HG03060 (cell line): ENCODE results near the gene WDTC1.

Experiments
- ATAC-seq: cut with Tn5 transposase; IDR thresholded peaks from one replicate; pipeline ENCODE4 v1.9.1; 2021; ENCODE audit warnings: low read depth, moderate number of reproducible peaks; ENCODE audit not compliant: unreplicated experiment

WDTC1 gene

DNA sequence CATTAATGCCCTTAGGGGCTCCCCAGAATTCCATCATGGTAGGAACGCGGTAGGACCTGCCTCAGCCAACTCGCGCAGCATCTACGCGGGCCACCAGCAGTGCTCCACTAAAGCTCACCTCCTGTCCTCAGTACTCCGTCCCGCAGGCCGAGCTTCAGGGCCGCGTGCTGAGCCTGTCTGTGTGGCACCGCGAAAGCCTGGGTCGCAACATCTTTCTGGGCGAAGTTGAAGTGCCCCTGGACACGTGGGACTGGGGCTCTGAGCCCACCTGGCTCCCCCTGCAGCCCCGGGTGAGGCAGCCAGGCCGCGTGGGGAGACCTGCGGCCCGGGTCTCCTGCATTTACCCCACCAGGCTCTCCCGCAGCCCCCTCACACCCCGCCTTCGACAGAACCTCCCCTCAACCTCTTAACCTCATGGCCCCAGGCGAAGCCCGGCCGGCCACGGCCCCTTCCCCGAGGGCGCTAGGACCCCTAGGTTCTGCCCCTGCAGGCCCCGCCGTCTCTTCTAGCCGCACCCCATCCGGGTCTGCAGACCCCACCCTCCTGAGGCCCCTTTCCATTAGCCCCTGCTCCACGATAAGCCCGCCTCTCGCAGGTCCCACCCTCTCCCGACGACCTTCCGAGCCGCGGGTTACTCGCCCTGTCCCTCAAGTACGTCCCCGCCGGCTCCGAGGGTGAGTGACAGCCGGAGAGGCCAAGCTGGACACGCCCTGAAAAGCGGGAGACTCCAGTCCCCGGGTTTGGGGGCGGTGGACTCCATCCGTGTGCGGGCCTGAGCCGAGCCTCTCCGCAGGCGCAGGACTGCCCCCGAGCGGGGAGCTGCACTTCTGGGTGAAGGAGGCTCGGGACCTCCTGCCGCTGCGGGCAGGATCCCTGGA lies 116.5 kb downstream of the WDTC1 start:
- no peak for ATAC-seq

DNA sequence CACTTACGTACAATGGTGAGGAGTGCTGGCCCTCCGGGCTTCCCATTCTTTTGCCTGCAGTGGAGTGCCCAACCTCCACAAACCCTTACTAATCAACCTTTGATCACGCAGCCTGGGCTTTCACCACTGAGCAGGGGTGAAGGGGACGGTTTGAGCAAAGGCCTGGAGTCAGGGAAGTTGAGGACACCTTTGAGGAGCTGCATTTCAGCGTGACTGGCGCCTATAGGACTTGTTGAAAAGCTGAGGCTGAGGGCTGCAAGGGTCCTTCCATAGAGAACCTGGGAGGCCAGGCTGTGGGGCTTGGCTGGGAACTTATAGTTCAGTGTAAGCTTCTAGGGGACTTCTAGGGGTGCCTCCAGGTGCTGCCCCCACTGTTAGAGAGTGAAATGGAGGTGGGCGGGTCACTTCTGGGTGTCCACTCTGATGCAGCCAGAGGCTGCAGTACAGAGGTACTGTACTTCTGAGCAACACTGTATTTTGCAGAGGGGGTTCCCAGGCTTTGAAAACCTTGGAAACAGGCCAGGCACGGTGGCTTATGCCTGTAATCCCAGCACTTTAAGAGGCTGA lies 117.2 kb downstream of the WDTC1 start:
- ATAC-seq: no peak

DNA sequence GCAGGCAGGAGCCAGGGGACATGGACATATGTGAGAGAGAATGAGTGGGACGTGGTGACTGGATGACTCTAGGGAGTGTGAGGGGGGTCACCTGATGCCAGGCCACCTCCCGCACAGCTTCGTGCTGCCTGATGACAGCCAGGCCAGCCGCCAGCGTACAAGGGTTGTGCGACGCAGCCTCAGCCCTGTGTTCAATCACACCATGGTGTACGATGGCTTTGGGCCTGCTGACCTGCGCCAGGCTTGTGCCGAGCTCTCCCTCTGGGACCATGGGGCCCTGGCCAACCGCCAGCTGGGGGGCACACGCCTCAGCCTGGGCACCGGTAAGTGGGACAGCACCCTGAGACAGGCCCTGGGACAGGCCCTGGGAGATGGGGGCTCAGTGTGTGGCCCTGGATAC lies 118.7 kb downstream of the WDTC1 start:
- ATAC-seq: no peak

DNA sequence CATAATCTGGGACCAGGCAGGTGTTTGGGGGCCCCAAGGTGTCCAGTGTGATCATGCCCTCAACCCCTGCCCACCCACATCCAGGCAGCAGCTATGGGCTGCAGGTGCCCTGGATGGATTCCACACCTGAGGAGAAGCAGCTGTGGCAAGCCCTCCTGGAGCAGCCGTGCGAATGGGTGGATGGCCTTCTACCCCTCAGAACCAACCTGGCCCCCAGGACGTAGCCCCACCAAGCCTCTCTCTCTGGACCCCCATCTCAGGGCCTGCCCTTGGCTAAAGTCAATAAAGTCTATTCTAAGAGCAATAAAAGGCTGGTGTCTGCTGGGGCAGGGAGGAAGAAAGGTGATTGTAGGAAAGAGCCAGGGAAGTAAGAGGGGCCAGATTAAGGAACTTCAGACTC lies 119.2 kb downstream of the WDTC1 start:
- no peak for ATAC-seq

DNA sequence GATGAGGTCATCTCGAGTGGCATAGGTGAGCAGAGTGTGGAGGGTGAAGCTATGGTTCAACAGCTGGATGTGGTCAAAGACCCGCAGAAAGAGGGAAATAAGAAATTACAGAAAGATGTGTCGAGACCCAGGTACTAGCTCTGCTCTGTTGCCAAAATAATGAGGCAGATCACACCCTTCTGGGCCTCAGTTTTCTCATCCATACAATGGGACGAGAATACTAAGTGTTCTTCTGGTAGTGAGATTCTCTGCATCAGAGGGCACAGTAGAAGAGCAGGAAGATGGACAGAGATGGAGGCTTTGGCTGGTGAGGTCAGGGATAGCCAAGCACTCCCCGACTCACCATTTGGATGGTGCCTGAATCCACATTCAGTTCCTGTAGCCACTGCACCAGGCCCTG lies 121.3 kb downstream of the WDTC1 start:
- ATAC-seq: no peak

DNA sequence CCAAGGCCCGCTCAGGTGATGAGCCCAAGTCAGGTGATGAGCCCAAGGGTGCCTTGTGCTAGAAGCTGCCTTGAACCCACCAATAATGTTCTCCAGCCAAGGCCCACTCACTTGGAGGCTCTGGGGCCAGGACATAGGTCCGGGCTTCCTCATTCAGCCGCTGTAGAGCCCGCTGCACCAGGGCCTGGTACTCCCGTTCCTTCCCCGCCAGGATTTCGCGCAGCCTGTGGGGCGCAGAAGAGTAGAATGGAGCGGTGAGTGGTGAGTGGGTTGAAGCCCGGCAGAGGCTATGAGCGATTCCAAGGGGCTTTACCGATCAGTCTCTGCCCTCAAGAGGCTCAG lies 121.8 kb downstream of the WDTC1 start:
- no peak for ATAC-seq

DNA sequence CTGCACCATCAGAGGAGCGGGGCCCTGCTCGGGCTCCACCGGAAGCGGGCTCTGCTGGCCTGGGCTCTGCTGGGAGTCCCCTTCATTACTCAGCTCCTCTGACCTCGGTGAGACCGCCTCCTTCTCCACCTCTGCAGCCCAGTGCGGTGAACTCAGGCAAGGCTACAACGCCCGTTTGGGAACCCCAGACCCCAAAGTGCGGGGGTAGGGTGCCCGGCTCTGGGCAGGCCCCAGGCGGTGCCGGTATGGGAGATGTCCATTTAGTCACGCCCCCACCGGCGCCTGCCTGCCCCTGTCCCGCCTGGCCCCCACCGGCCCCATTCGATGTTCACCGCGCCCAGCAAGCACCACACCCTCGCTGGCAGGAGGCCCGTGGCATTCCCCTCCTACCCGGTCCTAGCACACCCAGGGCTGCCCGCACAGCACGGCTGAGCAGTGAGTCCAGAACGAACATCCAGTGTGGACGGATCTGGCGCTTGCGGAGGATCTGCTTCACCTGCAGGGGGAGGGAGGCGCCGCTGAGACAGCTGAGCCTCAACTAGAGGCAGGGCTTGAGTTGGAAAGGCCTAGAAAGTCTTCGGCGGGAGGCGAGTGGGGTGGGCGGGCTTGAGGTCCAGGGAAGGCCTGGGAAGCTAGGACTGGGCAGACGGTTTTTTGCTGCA lies 122.3 kb downstream of the WDTC1 start:
- no peak for ATAC-seq

DNA sequence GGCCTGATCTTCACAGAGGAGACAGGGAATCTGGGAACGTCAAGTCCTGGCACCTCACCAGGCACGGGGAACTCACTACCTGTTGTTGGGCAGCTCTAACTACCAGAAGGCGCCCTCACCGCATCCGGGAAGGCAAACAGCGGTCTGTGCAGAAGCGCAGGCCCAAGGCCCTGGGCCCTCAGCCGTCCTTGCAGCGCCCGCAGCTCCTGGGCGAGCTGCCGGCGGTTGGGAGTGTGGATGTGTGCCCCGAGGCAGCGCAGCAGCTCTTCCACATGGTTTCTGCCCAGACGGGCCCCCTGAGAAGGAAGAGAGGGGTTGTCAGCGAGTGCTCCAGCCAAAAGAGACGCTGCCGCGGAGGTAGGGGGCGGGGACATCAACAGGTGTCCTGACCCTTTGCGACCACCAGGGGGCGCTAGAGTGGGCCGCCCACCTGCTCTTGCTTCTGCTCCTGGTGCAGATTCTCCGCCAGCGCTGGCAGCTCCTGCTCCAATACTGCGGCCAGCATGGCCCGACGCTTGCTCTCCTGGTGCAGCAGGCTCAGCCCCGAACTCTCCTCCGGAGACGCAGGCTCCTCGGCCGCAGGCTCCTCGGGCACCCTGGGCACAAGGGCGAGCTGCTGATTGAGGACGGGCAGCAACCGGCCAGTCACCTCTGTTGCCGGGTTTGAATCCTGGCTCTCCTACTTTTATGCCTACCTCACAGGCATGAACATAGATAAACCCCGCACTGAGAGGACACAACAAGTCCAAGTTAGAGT lies 123.0 kb downstream of the WDTC1 start:
- ATAC-seq: no peak
